ENCODE results near the gene TSC2. TPM values are rescaled to one million over a fixed set of nuclear protein-coding genes. Genes with fewer than 3 reads are reported as not detected.
A peak's percentile ranks its signal among the peaks of the same experiment; 100 is the strongest.

TSC2 gene
- total RNA-seq, 1 donor: 78.9 TPM

DNA sequence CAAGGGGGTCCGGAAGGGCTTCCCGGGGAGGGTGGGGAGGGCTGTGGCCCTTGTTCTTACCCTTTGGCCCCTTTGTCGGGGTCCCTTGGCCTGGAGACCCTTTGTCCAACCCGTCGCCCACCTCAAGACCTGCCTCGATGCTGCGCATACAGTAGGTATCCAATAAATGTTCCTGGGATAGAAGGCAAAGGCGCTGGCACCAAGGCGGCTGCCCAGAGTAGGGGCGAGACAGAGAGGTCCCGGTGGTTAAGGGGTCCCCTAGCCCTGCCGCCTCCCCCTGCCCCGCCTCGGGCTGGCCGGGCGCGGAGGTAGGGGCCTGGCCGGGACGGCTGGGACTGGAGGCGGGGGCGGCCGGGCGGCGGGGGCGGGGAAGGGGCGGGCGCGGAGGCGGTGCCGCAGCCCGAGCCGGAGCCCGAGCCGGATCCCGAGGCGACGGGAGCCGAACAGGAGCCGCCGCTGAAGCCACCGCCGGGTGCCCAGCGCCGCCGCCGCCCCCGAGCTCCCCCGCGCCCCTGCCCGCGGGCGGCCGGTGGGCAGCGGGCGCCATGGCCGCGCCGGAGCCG, 21.2 kb upstream of the TSC2 start, which contains the start of gene NHERF2:
Gene NHERF2 (plus strand): TSS at position 442 of the 563 bp plus-strand sequence. CDS start 104 bp downstream, at position 546.
- Histone ChIP-seq H3K9me3 (ENCODE audit: low read depth, low read length) (no peaks in the 10 kb centered on the region), H3K4me2 (ENCODE audit: insufficient read depth, low read length) (peak within 1 kb of the TSS; percentile 79), H3K79me2 (ENCODE audit: insufficient read depth, low read length) (peaks cover 15% of the 10 kb centered on the region), H3K4me1 (ENCODE audit: insufficient read depth, low read length) (peaks cover 18% of the 10 kb centered on the region), H3K27ac (ENCODE audit: low read depth, low read length) (no peak within 1 kb of the TSS), H3K4me3 (ENCODE audit: insufficient read depth, low read length) (peak within 1 kb of the TSS; percentile 72), H3K36me3 (ENCODE audit: insufficient read depth, low read length) (no peaks in the 10 kb centered on the region), H3K27me3 (ENCODE audit: insufficient read depth, low read length) (no peaks in the 10 kb centered on the region), H2AFZ (ENCODE audit: low read length) (peak within 1 kb of the TSS; percentile 20), H4K20me1 (ENCODE audit: insufficient read depth, low read length) (peaks cover 16% of the 10 kb centered on the region)
- DNase-seq (ENCODE audit: insufficient read length, low spot score, missing footprints): peak; percentile 96
- TF ChIP-seq, protein P1, sequence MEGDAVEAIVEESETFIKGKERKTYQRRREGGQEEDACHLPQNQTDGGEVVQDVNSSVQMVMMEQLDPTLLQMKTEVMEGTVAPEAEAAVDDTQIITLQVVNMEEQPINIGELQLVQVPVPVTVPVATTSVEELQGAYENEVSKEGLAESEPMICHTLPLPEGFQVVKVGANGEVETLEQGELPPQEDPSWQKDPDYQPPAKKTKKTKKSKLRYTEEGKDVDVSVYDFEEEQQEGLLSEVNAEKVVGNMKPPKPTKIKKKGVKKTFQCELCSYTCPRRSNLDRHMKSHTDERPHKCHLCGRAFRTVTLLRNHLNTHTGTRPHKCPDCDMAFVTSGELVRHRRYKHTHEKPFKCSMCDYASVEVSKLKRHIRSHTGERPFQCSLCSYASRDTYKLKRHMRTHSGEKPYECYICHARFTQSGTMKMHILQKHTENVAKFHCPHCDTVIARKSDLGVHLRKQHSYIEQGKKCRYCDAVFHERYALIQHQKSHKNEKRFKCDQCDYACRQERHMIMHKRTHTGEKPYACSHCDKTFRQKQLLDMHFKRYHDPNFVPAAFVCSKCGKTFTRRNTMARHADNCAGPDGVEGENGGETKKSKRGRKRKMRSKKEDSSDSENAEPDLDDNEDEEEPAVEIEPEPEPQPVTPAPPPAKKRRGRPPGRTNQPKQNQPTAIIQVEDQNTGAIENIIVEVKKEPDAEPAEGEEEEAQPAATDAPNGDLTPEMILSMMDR (IDR thresholded peaks at IDR 0.05; ENCODE audit: extremely low read depth, low read depth, low read length): no peak

DNA sequence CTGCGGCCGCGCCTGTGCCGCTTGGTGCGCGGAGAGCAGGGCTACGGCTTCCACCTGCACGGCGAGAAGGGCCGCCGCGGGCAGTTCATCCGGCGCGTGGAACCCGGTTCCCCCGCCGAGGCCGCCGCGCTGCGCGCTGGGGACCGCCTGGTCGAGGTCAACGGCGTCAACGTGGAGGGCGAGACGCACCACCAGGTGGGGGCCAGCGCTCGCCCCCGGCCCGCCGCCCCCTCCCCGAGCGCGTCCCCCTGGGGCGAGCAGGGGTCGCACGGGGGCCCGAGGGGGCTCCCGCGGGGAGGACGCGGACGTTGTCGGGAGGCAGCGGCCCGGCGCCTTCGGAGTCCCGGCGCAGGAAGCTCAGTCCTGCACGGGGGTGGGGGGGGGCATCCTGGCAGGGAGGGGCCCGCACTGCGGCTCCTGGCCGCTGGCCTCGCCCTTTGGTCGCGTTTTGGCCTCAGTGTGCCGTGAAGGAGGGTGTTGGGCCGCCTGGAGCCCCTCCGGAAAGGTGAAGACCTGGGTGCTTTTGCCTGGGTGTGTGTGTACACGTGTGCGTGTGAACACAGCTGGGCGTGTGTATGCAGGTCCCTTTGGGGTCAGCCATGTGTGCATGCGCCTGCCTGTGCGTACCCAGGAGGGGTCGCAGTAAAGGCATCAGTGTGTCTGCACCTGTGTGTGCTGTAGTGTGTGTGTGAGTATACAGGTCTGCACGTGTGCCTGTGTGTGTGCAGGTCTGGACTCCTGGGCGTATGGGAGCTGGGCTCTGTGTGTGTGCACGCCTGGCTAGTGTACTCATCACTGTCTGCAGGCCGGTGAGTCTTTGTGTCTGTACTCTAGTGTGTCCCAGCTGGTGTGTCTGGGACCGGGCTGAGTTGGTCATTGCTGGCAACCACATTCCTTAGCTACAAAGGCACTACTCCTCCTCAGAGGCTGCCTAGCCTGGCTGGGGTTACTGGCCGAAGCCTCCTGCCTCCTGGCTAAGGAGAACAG, 20.5 kb upstream of the TSC2 start:
- Histone ChIP-seq H3K27me3 (ENCODE audit: insufficient read depth, low read length) (no peaks in the 10 kb centered on the region), H3K79me2 (ENCODE audit: insufficient read depth, low read length) (peaks cover 15% of the 10 kb centered on the region), H3K4me1 (ENCODE audit: insufficient read depth, low read length) (peaks cover 18% of the 10 kb centered on the region), H3K27ac (ENCODE audit: low read depth, low read length) (no peak overlapping the region), H3K4me3 (ENCODE audit: insufficient read depth, low read length) (peak overlapping the region; percentile 72), H3K4me2 (ENCODE audit: insufficient read depth, low read length) (peak overlapping the region; percentile 79), H4K20me1 (ENCODE audit: insufficient read depth, low read length) (peaks cover 16% of the 10 kb centered on the region), H2AFZ (ENCODE audit: low read length) (no peak overlapping the region), H3K36me3 (ENCODE audit: insufficient read depth, low read length) (no peaks in the 10 kb centered on the region), H3K9me3 (ENCODE audit: low read depth, low read length) (no peaks in the 10 kb centered on the region)
- TF ChIP-seq, protein P1 (IDR thresholded peaks at IDR 0.05; ENCODE audit: extremely low read depth, low read depth, low read length): no peak
- DNase-seq (ENCODE audit: insufficient read length, low spot score, missing footprints): peak; percentile 97

DNA sequence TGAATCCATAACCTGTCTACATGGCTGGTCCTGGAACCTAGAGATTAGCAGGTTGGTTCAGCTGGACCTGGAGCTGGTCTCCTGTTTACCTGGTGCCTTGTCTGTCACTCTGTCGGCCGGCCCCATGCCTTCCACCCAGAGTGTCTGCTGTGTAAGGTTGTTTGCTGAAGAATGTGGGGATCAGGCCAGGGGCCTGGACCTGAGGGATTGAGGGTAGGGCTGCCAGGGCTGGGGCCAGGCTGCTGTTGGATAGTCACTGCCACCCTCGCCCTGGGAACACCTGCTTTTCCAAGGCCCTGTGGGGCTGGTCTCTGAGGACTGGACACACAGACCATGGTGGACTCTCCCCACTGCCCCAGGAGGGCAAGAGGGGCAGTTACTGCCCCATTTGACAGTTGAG, 19.6 kb upstream of the TSC2 start:
- H3K4me3 ChIP-seq (ENCODE audit: insufficient read depth, low read length): peak overlapping the region; percentile 72
- TF ChIP-seq, protein P1 (IDR thresholded peaks at IDR 0.05; ENCODE audit: extremely low read depth, low read depth, low read length): no peak
- no peak for DNase-seq (ENCODE audit: insufficient read length, low spot score, missing footprints)
- H3K79me2 ChIP-seq (ENCODE audit: insufficient read depth, low read length): peaks cover 15% of the 10 kb centered on the region
- no peaks in the 10 kb centered on the region for H3K27me3 ChIP-seq (ENCODE audit: insufficient read depth, low read length)
- H3K36me3 ChIP-seq (ENCODE audit: insufficient read depth, low read length): no peaks in the 10 kb centered on the region
- H3K27ac ChIP-seq (ENCODE audit: low read depth, low read length): no peak overlapping the region
- peaks cover 20% of the 10 kb centered on the region for H3K4me1 ChIP-seq (ENCODE audit: insufficient read depth, low read length)
- no peak overlapping the region for H2AFZ ChIP-seq (ENCODE audit: low read length)
- no peaks in the 10 kb centered on the region for H3K9me3 ChIP-seq (ENCODE audit: low read depth, low read length)
- H3K4me2 ChIP-seq (ENCODE audit: insufficient read depth, low read length): peak overlapping the region; percentile 79
- H4K20me1 ChIP-seq (ENCODE audit: insufficient read depth, low read length): peaks cover 16% of the 10 kb centered on the region

Data from osteoblast (primary cell).